AG04450 (cell line): ENCODE data around the gene RGSL1. TPM values are rescaled to one million over a fixed set of nuclear protein-coding genes. Genes with fewer than 3 reads are reported as not detected.
A peak's percentile ranks its signal among the peaks of the same experiment; 100 is the strongest.

Experiments used
- CTCF ChIA-PET: fragments of 300-600, 350-600 bp; formaldehyde crosslinking; extraction: SDS; loops from one replicate; lab custom pipeline; 2022; ENCODE audit warnings: antibody characterized with exemption, inconsistent platforms; lab: Charles Lee
- POLR2A ChIA-PET: fragments of 350-600 bp; formaldehyde crosslinking; extraction: SDS; loops from one replicate; lab custom pipeline; 2021; ENCODE audit warnings: antibody characterized with exemption, inconsistent platforms; lab: Yijun Ruan, JAX
- DNase-seq: peaks from one replicate; pipeline ENCODE4 v3.0.0-alpha.2; 2011; ENCODE audit warnings: low read depth, low spot score
- H3K27ac ChIP-seq: one replicate; pipeline ENCODE4 v1.5.1; 2012; ENCODE audit warnings: low read depth, low read length, control low read depth
- H3K27me3 ChIP-seq: one replicate; pipeline ENCODE4 v1.6.0; 2012; ENCODE audit warnings: low read length; ENCODE audit not compliant: control insufficient read depth, insufficient read depth
- H3K4me3 ChIP-seq: 2 replicates; pipeline ENCODE4 v1.5.1; 2011; ENCODE audit warnings: mild to moderate bottlenecking, low read depth, low read length, control low read depth
- H3K9me3 ChIP-seq: 2 replicates; pipeline ENCODE4 v1.5.1; 2012; ENCODE audit warnings: low read length; ENCODE audit not compliant: control insufficient read depth, insufficient read depth
- CTCF ChIP-seq: IDR thresholded peaks from 2 replicates; pipeline ENCODE4 v1.5.1; 2011; ENCODE audit warnings: low read depth, low read length, control low read depth, inconsistent platforms
- polyA plus RNA-seq: library from polyadenylated mRNA; depleted of rRNA; stranded (reverse); fragments of >200 nt; gene quantifications from 2 replicates; pipeline ENCODE4 v1.2.3, GENCODE V29; 2011

Gene RGSL1
- polyA plus RNA-seq, 1 experiment, result not detected

DNA sequence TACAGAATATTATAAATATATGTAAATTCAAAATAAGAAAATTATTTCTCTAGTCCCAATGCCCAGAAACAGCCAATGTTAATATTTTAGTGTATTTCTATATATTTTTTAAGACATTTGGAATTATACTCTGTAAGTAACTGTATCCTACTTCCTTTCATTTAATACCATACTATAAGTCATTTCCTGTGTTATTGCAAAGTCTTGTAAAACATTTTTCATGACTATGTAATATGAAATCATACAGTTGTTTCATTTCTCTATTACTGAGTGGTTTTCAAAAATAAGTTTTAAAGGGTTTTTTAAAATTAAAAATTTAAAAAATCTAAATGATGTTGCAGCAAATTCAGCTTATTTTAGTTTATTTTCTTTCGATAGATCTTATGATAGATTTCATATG is 137.1 kb downstream of the RGSL1 start:
- CTCF ChIA-PET, result interaction anchor here (1.5 to 5.2 kb wide), 4 partner anchors 9 to 444 kb away, joined by 3 to 43 read pairs (median 5); no protein-coding TSS in a partner anchor
- H3K27ac ChIP-seq, result no peak overlapping the region
- POLR2A ChIA-PET, result no interaction called here
- peaks cover 5% of the 10 kb centered on the region for H3K27me3 ChIP-seq
- no peak for DNase-seq
- H3K4me3 ChIP-seq, result no peak overlapping the region
- TF ChIP-seq CTCF, result no peak
- H3K9me3 ChIP-seq, result no peaks in the 10 kb centered on the region

DNA sequence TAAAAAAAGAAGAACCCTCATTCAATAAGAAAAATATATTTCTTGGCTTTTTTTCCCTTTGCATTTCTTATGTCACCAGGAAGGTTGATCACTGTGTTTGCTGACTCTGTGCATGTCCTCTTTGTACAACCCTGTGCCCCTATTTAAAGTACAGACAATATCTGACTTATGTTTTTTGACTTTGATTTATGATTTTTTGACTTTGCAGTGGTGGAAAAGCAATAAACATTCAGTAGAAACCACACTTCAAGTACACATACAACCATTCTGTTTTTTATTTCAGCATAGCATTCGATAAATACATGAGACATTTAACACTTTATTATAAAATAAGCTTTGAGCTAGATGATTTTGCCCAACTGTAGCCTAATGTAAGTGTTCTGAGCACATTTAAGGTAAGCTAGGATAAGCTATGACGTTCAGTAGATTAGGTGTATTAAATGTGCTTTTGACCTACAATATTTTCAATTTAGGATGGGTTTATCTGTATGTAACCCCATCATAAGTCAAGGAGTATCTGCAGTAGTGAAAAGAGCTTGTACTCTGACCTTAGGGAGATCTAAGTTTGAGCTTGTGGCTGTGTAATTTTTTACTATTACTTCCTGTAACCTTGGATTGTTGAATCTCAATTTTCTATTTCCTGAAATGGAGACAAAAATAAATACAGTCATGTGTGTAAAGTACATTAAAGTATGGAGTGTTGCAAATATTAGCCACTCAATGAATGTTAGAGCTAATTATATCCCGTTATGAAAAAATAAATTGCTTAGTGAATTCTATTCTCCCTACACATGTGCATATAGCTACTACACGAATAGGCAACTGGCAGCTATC is 137.9 kb downstream of the RGSL1 start:
- ChIA-PET POLR2A (no interaction called here), CTCF (interaction anchor here (0.9 to 5.2 kb wide), 6 partner anchors 9 to 444 kb away, joined by 3 to 43 read pairs (median 5); no protein-coding TSS in a partner anchor)
- Histone ChIP-seq H3K27ac (no peak overlapping the region), H3K9me3 (no peaks in the 10 kb centered on the region), H3K4me3 (peak overlapping the region; percentile 77), H3K27me3 (peaks cover 5% of the 10 kb centered on the region)
- DNase-seq, result no peak
- TF ChIP-seq CTCF, result no peak

GRCh38 chr1:182588500-182589396 is 138.8 kb downstream of the RGSL1 start, which contains the start of gene RNASEL:
Gene RNASEL (minus strand): TSS chr1:182589256. CDS start chr1:182586806, 2,450 bp downstream.
- DNase-seq, result peak; percentile 6
- Histone ChIP-seq H3K9me3 (no peaks in the 10 kb centered on the region), H3K27me3 (peaks cover 9% of the 10 kb centered on the region), H3K27ac (peak within 1 kb of the TSS; percentile 91), H3K4me3 (peak within 1 kb of the TSS; percentile 77)
- CTCF ChIA-PET, result interaction anchor here (0.6 to 5.2 kb wide), 7 partner anchors 9 to 505 kb away, joined by 3 to 43 read pairs (median 7); no protein-coding TSS in a partner anchor
- POLR2A ChIA-PET, result no interaction called here
- TF ChIP-seq CTCF, result no peak

DNA sequence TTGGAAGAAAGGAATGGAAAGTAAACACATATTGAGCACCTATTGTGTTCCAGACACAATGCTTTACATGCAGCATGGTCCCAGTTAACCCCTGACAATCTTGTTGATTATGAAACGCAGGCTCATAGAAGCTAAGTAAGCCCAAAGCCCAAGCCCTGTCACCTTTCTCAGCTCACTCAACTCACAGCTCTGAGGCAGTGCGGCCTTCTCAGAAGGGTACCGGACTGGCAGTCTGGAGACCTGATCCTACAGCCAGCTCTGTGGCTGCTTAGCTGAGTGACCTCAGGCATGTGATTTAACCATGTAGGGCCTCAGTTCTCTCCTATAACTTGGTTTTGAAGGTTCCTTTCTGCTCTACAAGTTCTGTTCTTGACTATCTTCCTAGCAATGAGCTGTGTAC is 139.6 kb downstream of the RGSL1 start:
- no peak for DNase-seq
- H3K27me3 ChIP-seq, result peaks cover 10% of the 10 kb centered on the region
- peak overlapping the region; percentile 77; the same call in 1 of the 2 replicates for H3K4me3 ChIP-seq
- POLR2A ChIA-PET, result no interaction called here
- H3K9me3 ChIP-seq, result no peaks in the 10 kb centered on the region
- TF ChIP-seq CTCF, result no peak
- peak overlapping the region; percentile 11 for H3K27ac ChIP-seq
- CTCF ChIA-PET, result interaction anchor here (2.7 to 5.2 kb wide), 3 partner anchors 12 to 196 kb away, joined by 11 to 43 read pairs (median 17); no protein-coding TSS in a partner anchor
